GM23338 (cell line): ENCODE measurements around the gene RBM23. TPM values are rescaled to one million over a fixed set of nuclear protein-coding genes. Genes with fewer than 3 reads are reported as not detected.

Source experiments
- ATAC-seq: fragments of 200-7000 bp; cut with Tn5 transposase; 3 replicates; pipeline ENCODE4 v1.9.1; 2020
- DNase-seq: peaks from one replicate; pipeline ENCODE4 v3.0.0-alpha.2; 2015; ENCODE audit warnings: low spot score
- H2AFZ ChIP-seq: fragments of 200-600 bp; sonication (generic); 2 replicates; pipeline ENCODE4 v1.8.0; 2016; ENCODE audit warnings: antibody characterized with exemption, mild to moderate bottlenecking, moderate library complexity
- H3F3A ChIP-seq: fragments of 200-600 bp; sonication (generic); replicated peaks from 2 replicates; pipeline ENCODE4 v1.8.0; 2017; ENCODE audit warnings: antibody characterized with exemption, mixed run types, low read depth
- H3K27ac ChIP-seq: fragments of 200-600 bp; sonication (generic); 2 replicates; pipeline ENCODE4 v1.6.1; 2016; ENCODE audit warnings: low read depth
- H3K27me3 ChIP-seq: fragments of 200-600 bp; sonication (generic); 2 replicates; pipeline ENCODE4 v1.8.0; 2016; ENCODE audit warnings: mild to moderate bottlenecking, mixed run types, moderate library complexity; ENCODE audit not compliant: insufficient read depth
- H3K36me3 ChIP-seq: fragments of 200-600 bp; sonication (generic); 2 replicates; pipeline ENCODE4 v1.8.0; 2016; ENCODE audit warnings: mild to moderate bottlenecking; ENCODE audit not compliant: insufficient read depth
- H3K4me1 ChIP-seq: fragments of 200-600 bp; sonication (generic); 2 replicates; pipeline ENCODE4 v1.8.0; 2016; ENCODE audit warnings: mild to moderate bottlenecking, moderate library complexity; ENCODE audit not compliant: insufficient read depth
- H3K4me2 ChIP-seq: fragments of 200-600 bp; sonication (generic); 2 replicates; pipeline ENCODE4 v1.7.1; 2017; ENCODE audit warnings: mixed run types
- H3K4me3 ChIP-seq: fragments of 200-600 bp; sonication (generic); 2 replicates; pipeline ENCODE4 v1.6.1; 2016; ENCODE audit warnings: mixed run types
- H3K79me2 ChIP-seq: fragments of 200-600 bp; sonication (generic); replicated peaks from 2 replicates; pipeline ENCODE4 v1.8.0; 2017; ENCODE audit warnings: mild to moderate bottlenecking; ENCODE audit not compliant: insufficient read depth
- H3K9me2 ChIP-seq: fragments of 200-600 bp; sonication (generic); 2 replicates; pipeline ENCODE4 v1.8.0; 2017; ENCODE audit not compliant: insufficient read depth
- H4K20me1 ChIP-seq: fragments of 200-600 bp; sonication (generic); replicated peaks from 2 replicates; pipeline ENCODE4 v1.8.0; 2017; ENCODE audit warnings: mild to moderate bottlenecking; ENCODE audit not compliant: insufficient read depth
- H3K27ac Mint-ChIP-seq: 2 replicates; pipeline ENCODE4 v1.8.0; 2020; ENCODE audit warnings: inconsistent platforms, mild to moderate bottlenecking, moderate library complexity, mixed read lengths
- H3K27me3 Mint-ChIP-seq: 3 replicates; pipeline ENCODE4 v1.8.0; 2022; ENCODE audit warnings: low read depth, mild to moderate bottlenecking, moderate library complexity, mixed read lengths, inconsistent platforms; ENCODE audit not compliant: insufficient read depth, poor library complexity
- H3K36me3 Mint-ChIP-seq: 3 replicates; pipeline ENCODE4 v1.8.0; 2021; ENCODE audit warnings: low read depth, mild to moderate bottlenecking, inconsistent platforms, moderate library complexity, mixed read lengths
- H3K4me1 Mint-ChIP-seq: 3 replicates; pipeline ENCODE4 v1.8.0; 2020; ENCODE audit warnings: mild to moderate bottlenecking, inconsistent platforms, mixed read lengths
- H3K4me3 Mint-ChIP-seq: 3 replicates; pipeline ENCODE4 v1.8.0; 2021; ENCODE audit warnings: moderate library complexity, mild to moderate bottlenecking, inconsistent platforms, mixed read lengths
- H3K9me3 Mint-ChIP-seq: 3 replicates; pipeline ENCODE4 v1.8.0; 2020; ENCODE audit warnings: moderate library complexity, mild to moderate bottlenecking, inconsistent platforms, mixed read lengths
- ETS1 ChIP-seq: IDR thresholded peaks from 2 replicates; pipeline ENCODE4 v1.6.1; 2016; ENCODE audit warnings: antibody characterized with exemption
- JUNB ChIP-seq: IDR thresholded peaks from one replicate; pipeline ENCODE4 v1.6.1; 2016; ENCODE audit warnings: antibody characterized with exemption; ENCODE audit not compliant: unreplicated experiment
- POLR2AphosphoS5 ChIP-seq: IDR thresholded peaks from 2 replicates; pipeline ENCODE4 v1.6.1; 2016; ENCODE audit warnings: antibody characterized with exemption, low read depth
- ZNF114 ChIP-seq: fragments of 250-450 bp; sonication (Bioruptor Pico); IDR thresholded peaks from 2 replicates; pipeline ENCODE4 v1.5.0; 2020; ENCODE audit warnings: mild to moderate bottlenecking, moderate library complexity
- ZNF331 ChIP-seq: fragments of 250-450 bp; sonication (Bioruptor Pico); IDR thresholded peaks from 2 replicates; pipeline ENCODE4 v1.5.0; 2020; ENCODE audit warnings: low read depth, mild to moderate bottlenecking, moderate library complexity
- ZNF462 ChIP-seq: fragments of 250-450 bp; sonication (Bioruptor Pico); IDR thresholded peaks from 2 replicates; pipeline ENCODE4 v1.5.0; 2020; ENCODE audit warnings: mild to moderate bottlenecking, moderate library complexity
- polyA plus RNA-seq: library from polyadenylated mRNA; unstranded; fragments of >200 nt; fragmentation: Nextera tagmentation; extraction: Ambion mirVana; gene quantifications from 2 replicates; pipeline ENCODE4 v1.2.1, GENCODE V29; 2016
- total RNA-seq: library from RNA; depleted of rRNA; stranded (reverse); fragments of >200 nt; shearing (Covaris generic); gene quantifications from 2 replicates; pipeline ENCODE4 v1.2.3, GENCODE V29; 2014

The RBM23 gene
- total and polyA plus RNA-seq, 2 experiments from 2014 or later, result 14.4 to 52.8 TPM

GRCh38 chr14:22872833-22873520, 46.0 kb downstream of the RBM23 start (continued):
- TF ChIP-seq ZNF462 (no peak), POLR2AphosphoS5 (no peak)

GRCh38 chr14:22872033-22872832, 46.7 kb downstream of the RBM23 start:
- H3K4me1 Mint-ChIP-seq, result peaks cover 13% of the 10 kb centered on the region
- peak overlapping the region; percentile 76 for H3K4me2 ChIP-seq
- H4K20me1 ChIP-seq, result no peaks in the 10 kb centered on the region
- peaks cover 16% of the 10 kb centered on the region for H3K36me3 Mint-ChIP-seq
- H3K36me3 ChIP-seq, result no peaks in the 10 kb centered on the region
- no peaks in the 10 kb centered on the region for H3K79me2 ChIP-seq
- no peaks in the 10 kb centered on the region for H3K9me3 Mint-ChIP-seq
- H3K4me1 ChIP-seq, result peaks cover 19% of the 10 kb centered on the region
- peak overlapping the region; percentile 84 for H3K27ac Mint-ChIP-seq
- ATAC-seq (peak; percentile 78), DNase-seq (peak; percentile 97)
- peak overlapping the region; percentile 96 for H3K4me3 ChIP-seq
- H3K27ac ChIP-seq, result peak overlapping the region; percentile 23; the same call in 1 of the 2 replicates
- H3F3A ChIP-seq, result peaks cover 7% of the 10 kb centered on the region; the same call in 1 of the 2 replicates
- no peaks in the 10 kb centered on the region for H3K27me3 ChIP-seq
- H3K27me3 Mint-ChIP-seq, result peaks cover 20% of the 10 kb centered on the region
- H2AFZ ChIP-seq, result no peak overlapping the region
- H3K4me3 Mint-ChIP-seq, result peak overlapping the region; percentile 89
- H3K9me2 ChIP-seq, result no peaks in the 10 kb centered on the region
- no peak for TF ChIP-seq ZNF331
- 0 out of 2 replicates have a peak, but pooled peaks have one; percentile 25 for TF ChIP-seq ETS1
- TF ChIP-seq ZNF114 (CRISPR knock-in tag), result 0 out of 2 replicates have a peak, but pooled peaks have one; percentile 26
- TF ChIP-seq JUNB, result no peak
- TF ChIP-seq ZNF462, result no peak
